Endothelial cell of umbilical vein (primary cell): Measurements from ENCODE around the gene ATG12.

Source experiments
- CTCF ChIP-seq, 2 donors: IDR thresholded peaks; 1 replicate in 1 of 2; 2 replicates in 1 of 2; pipeline ENCODE4 v1.5.1; 2011; ENCODE audit warnings: low read length in 2 of 2, mild to moderate bottlenecking in 2 of 2, moderate library complexity in 2 of 2, control low read depth in 1 of 2, inconsistent platforms in 1 of 2, low read depth in 1 of 2; ENCODE audit not compliant: insufficient read depth in 1 of 2; ENCODE audit errors: extremely low read depth in 1 of 2
- EZH2 ChIP-seq: IDR thresholded peaks from 2 replicates; pipeline ENCODE4 v1.6.1; 2012; ENCODE audit warnings: borderline replicate concordance, low read depth, mild to moderate bottlenecking, moderate library complexity, low read length, inconsistent platforms; ENCODE audit not compliant: severe bottlenecking
- FOS ChIP-seq: IDR thresholded peaks from 2 replicates; pipeline ENCODE4 v1.6.1; 2011; ENCODE audit warnings: mild to moderate bottlenecking, low read length, moderate library complexity, borderline replicate concordance; ENCODE audit not compliant: insufficient read depth
- GATA2 ChIP-seq: IDR thresholded peaks from 2 replicates; pipeline ENCODE4 v1.7.0; 2011; ENCODE audit warnings: low read depth, mild to moderate bottlenecking, moderate library complexity, mixed read lengths, low read length; ENCODE audit not compliant: insufficient read length, insufficient read depth
- JUN ChIP-seq: IDR thresholded peaks from 2 replicates; pipeline ENCODE4 v1.6.1; 2011; ENCODE audit warnings: borderline replicate concordance, low read depth; ENCODE audit not compliant: insufficient read length, insufficient read depth
- MAX ChIP-seq: IDR thresholded peaks from 2 replicates; pipeline ENCODE4 v1.6.1; 2011; ENCODE audit not compliant: insufficient read depth, insufficient read length
- MYC ChIP-seq: IDR thresholded peaks from one replicate; pipeline ENCODE4 v1.6.1; 2011; ENCODE audit warnings: mild to moderate bottlenecking, low read depth, low read length
- POLR2A ChIP-seq: IDR thresholded peaks from 2 replicates; pipeline ENCODE4 v1.6.1; 2012; ENCODE audit warnings: low read depth, mild to moderate bottlenecking, control low read depth, low read length
- POLR2AphosphoS5 ChIP-seq: IDR thresholded peaks from 2 replicates; pipeline ENCODE4 v1.6.1; 2012; ENCODE audit warnings: low read depth, mild to moderate bottlenecking, control low read depth, low read length, moderate library complexity; ENCODE audit not compliant: insufficient read depth

- TF ChIP-seq POLR2A (no peak), POLR2AphosphoS5 (no peak), CTCF (IDR thresholded peaks at IDR 0.05; ENCODE audit: extremely low read depth in 1 of 2, insufficient read depth in 1 of 2, low read depth in 1 of 2, low read length in 2 of 2) (no peak), JUN (no peak), MAX (no peak), FOS (no peak), EZH2 (no peak), MYC (no peak), GATA2 (no peak)
These were observed 5.9 kb downstream of the ATG12 start for GRCh38 chr5:115835481-115835880.
